GM12864 (cell line): ENCODE measurements around the gene TUBGCP6.

Experiments
- DNase-seq: peaks from one replicate; pipeline ENCODE4 v3.0.0-alpha.2; 2011; ENCODE audit warnings: low read depth
- H3K4me3 ChIP-seq: 2 replicates; pipeline ENCODE4 v1.5.1; 2011; ENCODE audit warnings: mild to moderate bottlenecking, low read depth, low read length, control low read depth
- CTCF ChIP-seq: IDR thresholded peaks from 2 replicates; pipeline ENCODE4 v1.5.1; 2011; ENCODE audit warnings: low read depth, mild to moderate bottlenecking, moderate library complexity, low read length, control low read depth, inconsistent platforms; ENCODE audit errors: missing control alignments

TUBGCP6 gene

GRCh38 chr22:50229370-50229769 is 15.5 kb downstream of the TUBGCP6 start:
- H3K4me3 ChIP-seq, result no peak overlapping the region
- DNase-seq, result no peak
- TF ChIP-seq CTCF, result no peak

GRCh38 chr22:50228366-50228765 is 16.5 kb downstream of the TUBGCP6 start:
- H3K4me3 ChIP-seq, result no peak overlapping the region
- DNase-seq, result no peak
- no peak for TF ChIP-seq CTCF

- H3K4me3 ChIP-seq, result no peak overlapping the region
- no peak for DNase-seq
- no peak for TF ChIP-seq CTCF
Observed at GRCh38 chr22:50227579-50228215, 17.1 kb downstream of the TUBGCP6 start.

GRCh38 chr22:50226875-50227165 is 18.0 kb downstream of the TUBGCP6 start:
- no peak overlapping the region for H3K4me3 ChIP-seq
- no peak for TF ChIP-seq CTCF
- DNase-seq, result no peak

GRCh38 chr22:50226063-50226874 is 18.6 kb downstream of the TUBGCP6 start:
- no peak overlapping the region for H3K4me3 ChIP-seq
- no peak for TF ChIP-seq CTCF
- DNase-seq, result no peak

- no peak for TF ChIP-seq CTCF
- no peak for DNase-seq
- no peak overlapping the region for H3K4me3 ChIP-seq
Observed at GRCh38 chr22:50225200-50225969, 19.4 kb downstream of the TUBGCP6 start.
